Suprapubic skin (tissue), 3 donors: Measurements from ENCODE around the gene ARL13B.

Source experiments
- CTCF ChIP-seq, 2 donors: fragments of 200-600 bp in 1 of 2; fragments of 450-650 bp in 1 of 2; sonication (generic) in 1 of 2; IDR thresholded peaks; one replicate each; pipeline ENCODE4 v1.5.1; 2016 to 2019; ENCODE audit warnings: antibody characterized with exemption in 2 of 2, mild to moderate bottlenecking in 1 of 2, moderate library complexity in 1 of 2
- EP300 ChIP-seq: sonication (generic); formaldehyde crosslinking; IDR thresholded peaks from one replicate; pipeline ENCODE4 v1.6.1; 2017; ENCODE audit warnings: antibody characterized with exemption
- POLR2A ChIP-seq, 2 donors: fragments of 450-650 bp; IDR thresholded peaks; one replicate each; pipeline ENCODE4 v1.6.1; 2017; ENCODE audit warnings: antibody characterized with exemption in 2 of 2, mild to moderate bottlenecking in 2 of 2, moderate library complexity in 2 of 2

- TF ChIP-seq CTCF (IDR thresholded peaks at IDR 0.05), result no peak
- no peak for TF ChIP-seq EP300
- TF ChIP-seq POLR2A (IDR thresholded peaks at IDR 0.05), result no peak
Observed at GRCh38 chr3:94001191-94001590, 21.2 kb downstream of the ARL13B start.
